ENCODE measurements around the gene COPZ1.

Gene COPZ1

GRCh38 chr12:54359762-54360351 lies 34.9 kb downstream of the COPZ1 start:
- no peak for FAIRE-seq

DNA sequence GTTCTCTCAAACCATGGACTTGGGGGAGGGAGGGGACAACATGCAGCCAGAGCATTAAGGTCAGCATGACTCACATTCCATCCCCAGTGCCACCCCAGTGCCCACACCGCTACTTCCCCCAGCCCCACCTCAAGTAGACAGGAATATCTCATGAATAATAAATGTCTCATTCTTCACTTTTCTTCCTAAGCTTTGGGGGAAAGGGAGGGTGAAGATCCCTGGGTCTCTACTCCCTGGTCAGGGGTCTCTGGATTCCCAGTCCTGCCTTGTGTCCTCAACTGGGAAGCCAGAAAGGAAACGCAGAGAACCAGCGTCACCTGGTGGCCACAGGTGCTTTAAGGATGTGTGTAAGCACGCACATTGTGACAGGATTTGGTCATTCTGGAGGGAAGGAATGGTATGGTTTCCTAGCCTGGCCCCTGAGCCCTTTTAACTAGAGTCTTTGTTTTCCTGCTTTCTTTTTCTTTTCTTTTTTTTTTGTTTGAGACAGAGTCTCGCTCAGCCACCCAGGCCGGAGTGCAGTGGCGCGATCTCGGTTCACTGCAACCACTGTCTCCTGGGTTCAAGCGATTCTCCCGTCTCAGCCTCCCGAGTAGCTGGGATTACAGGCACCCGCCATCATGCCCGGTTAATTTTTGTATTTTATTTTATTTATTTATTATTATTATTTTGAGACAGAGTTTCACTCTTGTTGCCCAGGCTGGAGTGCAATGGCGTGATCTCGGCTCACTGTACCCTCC lies 36.0 kb downstream of the COPZ1 start:
- no peak for FAIRE-seq

DNA sequence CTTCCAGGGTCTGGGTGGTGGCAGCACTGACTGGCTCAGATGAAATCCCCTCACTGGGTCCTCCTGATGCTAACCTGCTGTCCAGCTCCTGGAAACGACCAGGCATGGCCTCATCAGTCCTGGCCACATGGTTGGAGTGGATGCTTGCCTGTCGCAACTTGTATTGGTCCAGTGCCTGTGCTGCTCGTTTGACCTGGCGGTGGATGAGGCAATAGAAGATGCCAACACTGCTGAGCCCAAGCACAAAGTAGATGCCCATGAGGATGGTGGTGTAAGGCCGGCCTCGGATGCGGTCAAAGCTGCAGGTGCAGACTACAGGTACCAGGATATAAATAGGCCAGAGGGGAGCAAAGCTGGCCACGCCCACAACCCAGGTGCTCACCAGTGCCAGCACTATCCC lies 38.1 kb downstream of the COPZ1 start:
- FAIRE-seq, result no peak

DNA sequence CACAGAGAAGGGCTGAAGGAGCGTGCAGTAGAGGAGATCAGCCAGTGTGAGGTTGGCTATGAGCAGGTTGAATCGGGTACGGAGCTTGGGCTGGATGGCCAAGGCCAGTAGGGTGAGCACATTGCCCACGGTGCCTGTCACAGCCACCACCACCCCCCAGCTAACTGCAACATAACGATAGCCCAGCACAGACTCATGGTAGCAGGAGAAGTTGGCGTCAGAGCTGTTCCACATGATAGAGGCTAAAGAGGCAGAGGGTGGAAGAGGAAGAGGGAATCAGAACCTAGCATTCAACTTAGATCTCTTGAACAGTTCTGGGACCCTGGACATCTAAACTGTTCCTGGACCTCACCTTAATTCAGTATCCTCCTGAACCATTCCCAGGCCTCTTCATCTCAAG lies 38.7 kb downstream of the COPZ1 start:
- no peak for FAIRE-seq

DNA sequence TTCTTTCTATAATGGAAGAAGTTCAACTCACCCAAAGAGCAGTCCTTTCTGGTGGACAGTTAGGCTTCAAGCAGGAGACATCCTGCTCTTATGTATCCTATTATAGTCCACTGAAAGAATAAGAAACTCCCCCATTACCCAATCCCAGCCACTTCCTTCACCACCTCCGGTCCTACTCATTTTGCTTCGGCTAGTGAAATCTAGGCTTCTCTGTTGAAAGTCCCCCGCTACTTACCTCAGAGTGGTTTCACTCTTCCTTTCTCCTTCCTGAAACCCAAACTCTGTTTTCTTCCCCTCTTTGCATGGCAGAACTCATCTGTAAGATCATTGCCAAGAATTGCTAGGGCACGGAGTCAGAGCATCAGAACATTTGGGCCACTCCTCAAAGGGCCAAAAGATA lies 39.5 kb downstream of the COPZ1 start, which contains the start of gene GPR84:
GPR84 (minus strand) TSS at position 74 of the 400 bp plus-strand sequence. CDS start 635 bp downstream, outside the sequence.
- no peak for FAIRE-seq

DNA sequence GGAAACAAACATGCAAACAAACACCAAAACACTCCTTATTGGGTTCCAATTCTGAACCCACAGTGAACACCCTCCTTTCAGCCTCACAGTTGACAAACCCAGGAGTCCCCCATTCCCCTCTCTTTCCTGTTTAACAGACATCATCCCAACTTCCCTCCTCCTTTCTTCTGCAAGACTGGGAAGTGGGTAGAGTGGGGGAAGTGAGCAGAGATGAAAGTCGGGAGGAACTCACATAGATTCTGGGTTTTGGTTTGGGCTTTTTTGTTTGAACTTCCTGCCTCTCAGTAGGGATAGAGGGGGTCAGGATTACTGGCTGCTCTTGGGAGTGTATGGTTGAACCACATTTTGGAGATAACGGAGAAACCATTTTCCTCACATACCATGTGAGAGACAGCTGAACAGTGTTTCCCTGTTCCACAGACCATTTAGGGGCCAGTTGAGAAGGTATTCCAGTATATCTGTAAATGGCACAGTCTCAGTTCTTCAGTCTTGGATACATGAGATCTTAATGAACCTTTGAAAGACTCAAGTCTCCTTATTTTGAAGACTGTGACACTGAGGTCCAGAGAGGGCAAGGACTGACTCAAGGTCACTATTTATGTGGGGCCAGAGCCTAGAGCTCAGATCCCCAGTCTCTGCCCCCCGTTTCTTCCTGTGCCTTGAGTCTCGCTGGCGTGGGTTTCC lies 43.2 kb downstream of the COPZ1 start:
- FAIRE-seq, result no peak

DNA sequence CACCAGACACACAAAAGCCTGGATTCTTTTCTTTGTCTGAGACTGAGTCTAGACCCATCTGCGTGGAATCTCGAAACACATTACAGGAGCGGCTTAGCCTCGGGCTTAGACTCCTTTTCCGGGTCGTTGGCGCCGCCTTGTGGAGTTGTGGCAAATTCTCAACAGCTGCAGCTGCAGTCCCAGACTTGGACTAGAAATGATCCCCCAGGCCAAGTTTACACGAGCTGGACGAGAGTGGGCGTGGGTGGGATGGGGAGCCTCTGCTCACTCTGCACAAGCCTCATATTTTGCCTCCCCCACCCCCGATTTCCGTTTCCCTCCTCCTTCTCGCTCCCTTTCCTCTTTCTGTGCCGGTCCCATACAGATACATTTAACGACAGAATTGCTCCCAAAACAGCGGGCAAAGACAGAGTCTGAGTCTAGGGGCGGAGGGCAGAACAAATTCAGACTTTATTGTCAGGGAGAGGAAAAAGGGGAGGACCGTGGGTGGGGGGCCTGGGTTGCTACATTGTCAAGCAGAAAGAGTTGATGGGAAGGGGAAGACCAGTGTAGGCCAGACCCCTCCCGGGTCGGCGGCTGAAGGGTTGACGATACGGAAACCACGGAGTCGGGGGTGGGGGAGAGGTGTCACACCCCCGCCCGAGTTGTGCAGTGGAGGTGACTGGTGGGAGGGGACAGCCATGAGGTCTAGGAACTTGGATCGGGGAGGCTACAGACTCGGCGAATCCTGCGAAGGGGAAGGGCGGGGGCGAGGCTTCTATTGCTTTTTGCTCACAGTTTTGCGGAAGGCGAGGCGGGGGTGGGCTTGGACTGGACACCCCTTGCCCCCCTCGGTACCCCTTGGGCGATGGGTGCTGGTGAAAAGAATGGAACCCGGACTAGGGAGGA lies 44.0 kb downstream of the COPZ1 start:
- peak; percentile 54 for FAIRE-seq

DNA sequence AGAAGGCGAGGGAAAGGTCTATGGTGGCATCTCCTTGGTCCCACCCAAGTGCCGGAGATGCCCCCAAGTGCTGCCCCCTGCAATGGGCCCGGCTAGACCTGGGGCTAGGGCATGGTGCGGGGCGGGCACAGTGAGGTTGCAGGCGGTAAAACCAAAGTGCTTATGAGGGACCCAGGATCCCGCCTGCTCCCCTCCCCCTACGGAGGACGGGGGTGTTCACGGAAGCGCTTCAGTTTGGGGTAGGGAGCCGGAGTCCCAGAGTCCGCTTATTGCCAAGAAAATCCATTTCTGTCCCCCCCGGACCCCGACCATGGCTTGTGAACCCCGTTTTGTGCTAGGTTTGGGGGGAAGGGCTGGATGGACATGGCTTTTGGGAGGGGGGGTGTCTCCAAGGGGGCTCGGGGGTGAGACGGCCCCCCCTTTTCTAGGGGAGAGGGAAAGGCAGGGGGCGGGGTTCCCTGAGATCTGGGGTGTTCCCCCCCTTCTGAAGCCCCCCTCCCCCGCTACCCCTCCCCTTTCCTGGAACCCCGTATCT lies 44.7 kb downstream of the COPZ1 start:
- FAIRE-seq, result no peak

DNA sequence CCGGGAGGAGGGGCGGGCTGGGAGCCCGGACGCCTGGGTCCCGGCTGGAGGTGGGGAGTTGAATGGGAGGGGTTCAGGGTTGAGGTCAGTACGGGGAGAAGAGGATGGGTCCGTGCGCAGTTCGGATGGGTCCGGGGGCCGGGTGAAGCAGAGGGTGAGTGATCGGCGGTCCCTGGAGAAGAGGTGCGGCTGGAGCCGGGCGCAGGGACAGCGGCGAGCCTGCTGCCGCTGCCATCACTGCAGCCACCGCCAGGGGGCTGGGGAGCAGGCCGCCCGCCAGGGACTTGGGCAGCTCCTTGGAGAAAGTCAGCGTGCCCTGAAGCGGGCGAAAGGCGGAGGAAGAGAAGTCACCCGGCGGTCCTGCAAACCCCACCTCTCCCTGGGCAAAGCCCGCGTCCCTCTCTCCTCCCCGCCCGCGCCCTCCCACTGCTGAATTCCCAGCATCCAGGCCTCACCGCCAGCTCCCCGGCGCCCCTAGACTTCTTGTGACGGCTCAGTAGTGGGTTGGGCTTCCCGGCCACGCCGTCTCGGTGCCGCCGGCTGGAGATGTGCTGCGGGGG lies 45.3 kb downstream of the COPZ1 start:
- FAIRE-seq, result no peak

DNA sequence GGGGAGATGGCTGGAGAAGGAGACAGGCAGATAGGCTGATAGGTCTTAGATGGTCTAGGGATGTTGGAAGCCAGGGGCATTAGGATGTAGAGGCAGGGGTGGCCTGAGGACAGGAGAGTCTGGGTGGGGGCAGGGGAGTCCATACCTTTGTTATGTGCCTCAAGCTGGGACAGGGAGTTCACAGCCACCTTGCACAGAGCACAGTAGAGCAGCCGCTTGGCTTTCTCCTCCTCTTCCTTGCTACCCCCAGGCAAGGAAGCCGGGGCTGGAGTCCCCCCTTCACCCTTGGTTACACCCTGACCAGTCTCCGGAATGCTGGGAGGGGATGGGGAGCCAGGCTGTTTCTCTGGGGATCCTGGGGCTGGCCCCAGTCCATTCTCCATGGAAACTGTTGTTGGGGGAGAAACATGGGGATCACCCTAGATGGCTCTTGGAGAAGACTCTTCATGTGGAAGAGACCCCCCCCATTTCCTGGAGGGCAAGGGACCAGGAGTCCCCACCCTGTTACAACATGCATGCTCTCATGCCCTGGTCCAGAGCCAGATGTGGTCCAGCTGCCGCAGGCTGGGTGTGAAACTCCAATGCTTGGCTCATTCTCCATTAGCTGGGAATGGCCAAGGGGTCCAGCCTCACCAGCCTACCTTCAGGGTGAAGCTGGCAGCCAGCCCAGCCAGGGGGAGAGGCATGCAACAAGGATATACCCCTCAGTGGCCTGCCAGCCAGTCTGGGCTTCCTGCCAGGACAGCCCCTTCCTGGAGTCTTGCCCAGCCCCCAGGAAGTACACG lies 46.6 kb downstream of the COPZ1 start:
- no peak for FAIRE-seq

DNA sequence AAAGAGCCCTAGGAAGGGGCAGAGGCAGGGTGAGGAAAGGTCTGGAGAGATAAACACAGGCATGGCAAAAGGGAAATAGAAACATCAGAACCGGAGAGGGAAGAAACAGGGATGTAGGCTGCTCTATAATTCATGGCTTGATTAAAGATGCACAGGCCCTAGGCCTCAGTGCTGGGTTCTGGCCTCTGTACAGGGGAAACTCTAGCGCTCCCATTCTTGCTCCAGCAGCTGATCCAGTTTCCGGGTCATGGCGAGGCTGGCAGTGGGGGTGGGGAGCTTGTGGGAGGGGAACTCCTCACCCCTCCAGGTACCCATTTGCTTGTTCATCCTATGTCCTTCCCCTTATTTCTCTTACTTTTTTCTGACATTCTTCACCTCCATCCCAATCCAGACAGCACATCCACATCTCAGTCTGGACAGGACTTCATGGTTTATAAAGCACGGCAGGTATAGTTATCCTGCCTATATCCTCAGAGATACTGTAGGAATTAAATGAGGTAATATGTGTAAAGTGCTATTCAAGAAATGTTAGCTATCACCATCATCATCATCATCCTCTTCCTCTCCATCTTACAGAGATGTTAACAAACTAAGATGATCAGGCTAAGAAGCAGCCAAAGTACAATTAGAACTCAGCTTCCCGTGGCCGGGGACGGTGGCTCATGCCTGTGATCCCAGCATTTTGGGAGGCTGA lies 47.3 kb downstream of the COPZ1 start:
- FAIRE-seq, result no peak

DNA sequence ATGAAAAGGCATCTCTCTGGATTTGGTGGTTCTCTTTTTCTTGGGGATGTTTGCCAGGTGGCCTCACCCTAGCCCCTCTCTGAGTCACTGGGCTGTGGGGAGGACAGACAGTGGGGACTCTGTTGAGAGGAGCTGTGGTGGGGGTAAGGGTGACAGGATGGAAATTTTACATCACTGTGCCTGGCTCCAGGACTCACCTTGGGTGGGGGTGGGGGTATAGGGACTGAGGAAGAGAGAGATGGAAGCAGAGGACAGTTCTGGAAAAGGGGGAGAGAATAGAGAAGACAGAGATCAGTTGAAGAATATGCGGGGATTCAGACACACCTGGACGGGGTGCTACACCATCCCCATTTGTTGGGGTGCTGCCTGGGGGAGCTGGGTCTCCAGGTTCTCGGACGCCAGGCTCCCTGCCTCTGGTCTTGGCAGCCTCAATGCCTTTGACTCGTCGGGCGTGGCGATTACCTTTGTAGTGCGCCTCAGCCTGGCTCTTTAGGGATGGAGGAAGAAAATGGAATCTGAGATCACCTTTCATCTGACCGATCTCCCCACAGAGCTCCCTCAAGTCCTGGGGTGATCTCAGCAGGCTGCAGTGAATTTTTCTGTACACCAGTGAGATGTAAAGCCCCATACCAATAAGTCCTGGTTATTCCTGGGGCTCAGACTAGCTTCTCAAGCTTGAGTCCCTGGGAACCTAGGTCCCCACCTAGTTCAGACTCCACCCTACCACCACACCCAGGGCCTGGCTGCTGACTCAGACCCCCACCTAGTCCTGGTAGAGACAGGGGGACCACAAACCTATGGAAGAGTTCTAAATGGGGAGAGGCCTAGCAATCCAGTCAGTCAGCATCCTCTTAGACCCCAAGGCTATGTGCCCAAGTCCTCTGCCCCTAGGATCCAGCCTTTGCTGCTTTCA lies 49.0 kb downstream of the COPZ1 start:
- no peak for FAIRE-seq

DNA sequence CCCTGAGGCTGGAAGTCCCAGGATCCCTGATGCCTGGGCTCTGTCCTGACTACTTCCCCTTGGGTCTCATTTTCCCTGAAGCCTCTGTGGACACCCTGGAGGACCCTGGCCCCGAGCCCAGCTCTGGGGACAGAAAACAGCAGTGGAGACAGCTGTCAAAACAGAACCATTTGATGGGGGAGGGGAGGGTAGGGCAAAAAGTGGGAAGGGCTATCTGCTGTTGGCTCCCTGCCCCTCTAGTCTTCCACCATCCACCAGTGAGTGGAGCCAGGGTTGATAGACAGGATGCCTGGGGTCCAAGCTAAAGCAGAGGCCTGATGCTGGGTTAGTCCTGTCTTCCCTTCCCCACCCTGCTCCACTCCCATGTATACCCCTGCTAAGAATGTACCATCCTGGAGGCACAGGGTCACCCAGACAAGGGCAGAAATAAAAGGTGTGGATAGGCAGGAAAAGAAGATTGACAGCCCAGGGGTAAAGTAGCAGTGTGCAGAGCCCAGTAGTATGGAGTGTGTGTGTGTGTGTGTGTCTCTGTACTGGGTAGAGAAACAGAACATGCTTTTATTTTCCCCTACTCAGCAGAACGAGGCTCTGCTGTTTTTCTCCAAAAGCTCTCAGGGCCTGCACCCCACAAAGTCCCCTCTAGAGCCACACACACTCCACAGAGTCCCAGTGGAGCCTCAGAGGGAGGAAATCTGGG lies 49.8 kb downstream of the COPZ1 start:
- no peak for FAIRE-seq

GRCh38 chr12:54375259-54375579 lies 50.3 kb downstream of the COPZ1 start:
- no peak for FAIRE-seq

GRCh38 chr12:54376596-54376995 lies 51.7 kb downstream of the COPZ1 start:
- FAIRE-seq, result no peak

GRCh38 chr12:54377007-54377406 lies 52.1 kb downstream of the COPZ1 start:
- no peak for FAIRE-seq

DNA sequence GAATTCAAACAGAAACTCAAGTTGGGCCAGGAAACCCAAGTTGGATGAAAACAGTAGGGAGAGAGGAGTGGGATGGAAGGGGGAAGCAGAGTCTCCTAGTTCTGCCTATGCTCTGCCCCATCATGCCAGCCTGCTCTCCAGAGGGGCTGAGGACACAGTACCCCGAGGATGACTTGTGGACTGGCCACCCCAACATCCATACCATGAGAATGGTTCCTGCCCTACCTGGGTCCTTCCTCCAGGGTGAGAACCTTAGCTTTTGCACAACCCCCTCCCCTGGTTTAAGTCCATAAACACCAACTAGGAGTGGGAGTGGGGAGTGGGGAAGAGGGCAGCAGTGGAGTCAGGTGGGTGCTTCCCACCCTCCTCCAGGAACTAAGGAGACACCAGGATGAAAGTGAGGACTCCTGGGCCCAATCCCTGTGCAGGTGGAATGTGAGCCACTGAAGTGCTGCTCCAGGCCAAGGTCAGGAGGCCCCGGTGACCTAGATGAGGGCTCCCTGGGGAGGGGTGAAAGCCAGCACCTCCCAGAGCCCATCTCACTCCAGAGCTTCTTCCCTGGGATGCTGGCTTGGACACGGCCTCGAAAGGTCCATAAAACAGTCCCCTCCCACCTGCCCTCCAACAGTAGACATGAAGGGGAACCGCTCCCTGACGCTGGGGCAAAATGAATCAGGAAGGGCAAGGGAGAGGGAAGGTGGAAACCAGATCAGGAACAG lies 53.0 kb downstream of the COPZ1 start:
- no peak for FAIRE-seq

GRCh38 chr12:54378796-54379397 lies 54.0 kb downstream of the COPZ1 start:
- no peak for FAIRE-seq

All from endometrium (tissue), 2 donors.